GM23338 (cell line): Measurements from ENCODE around the gene APOL5. TPM values are rescaled to one million over a fixed set of nuclear protein-coding genes. Genes with fewer than 3 reads are reported as not detected.

Source experiments
- ATAC-seq: fragments of 200-7000 bp; cut with Tn5 transposase; 3 replicates; pipeline ENCODE4 v1.9.1; 2020
- DNase-seq: peaks from one replicate; pipeline ENCODE4 v3.0.0-alpha.2; 2015; ENCODE audit warnings: low spot score
- H2AFZ ChIP-seq: fragments of 200-600 bp; sonication (generic); 2 replicates; pipeline ENCODE4 v1.8.0; 2016; ENCODE audit warnings: antibody characterized with exemption, mild to moderate bottlenecking, moderate library complexity
- H3F3A ChIP-seq: fragments of 200-600 bp; sonication (generic); replicated peaks from 2 replicates; pipeline ENCODE4 v1.8.0; 2017; ENCODE audit warnings: antibody characterized with exemption, mixed run types, low read depth
- H3K27ac ChIP-seq: fragments of 200-600 bp; sonication (generic); 2 replicates; pipeline ENCODE4 v1.6.1; 2016; ENCODE audit warnings: low read depth
- H3K27me3 ChIP-seq: fragments of 200-600 bp; sonication (generic); 2 replicates; pipeline ENCODE4 v1.8.0; 2016; ENCODE audit warnings: mild to moderate bottlenecking, mixed run types, moderate library complexity; ENCODE audit not compliant: insufficient read depth
- H3K36me3 ChIP-seq: fragments of 200-600 bp; sonication (generic); 2 replicates; pipeline ENCODE4 v1.8.0; 2016; ENCODE audit warnings: mild to moderate bottlenecking; ENCODE audit not compliant: insufficient read depth
- H3K4me1 ChIP-seq: fragments of 200-600 bp; sonication (generic); 2 replicates; pipeline ENCODE4 v1.8.0; 2016; ENCODE audit warnings: mild to moderate bottlenecking, moderate library complexity; ENCODE audit not compliant: insufficient read depth
- H3K4me2 ChIP-seq: fragments of 200-600 bp; sonication (generic); 2 replicates; pipeline ENCODE4 v1.7.1; 2017; ENCODE audit warnings: mixed run types
- H3K4me3 ChIP-seq: fragments of 200-600 bp; sonication (generic); 2 replicates; pipeline ENCODE4 v1.6.1; 2016; ENCODE audit warnings: mixed run types
- H3K79me2 ChIP-seq: fragments of 200-600 bp; sonication (generic); replicated peaks from 2 replicates; pipeline ENCODE4 v1.8.0; 2017; ENCODE audit warnings: mild to moderate bottlenecking; ENCODE audit not compliant: insufficient read depth
- H3K9me2 ChIP-seq: fragments of 200-600 bp; sonication (generic); 2 replicates; pipeline ENCODE4 v1.8.0; 2017; ENCODE audit not compliant: insufficient read depth
- H4K20me1 ChIP-seq: fragments of 200-600 bp; sonication (generic); replicated peaks from 2 replicates; pipeline ENCODE4 v1.8.0; 2017; ENCODE audit warnings: mild to moderate bottlenecking; ENCODE audit not compliant: insufficient read depth
- H3K27ac Mint-ChIP-seq: 2 replicates; pipeline ENCODE4 v1.8.0; 2020; ENCODE audit warnings: inconsistent platforms, mild to moderate bottlenecking, moderate library complexity, mixed read lengths
- H3K27me3 Mint-ChIP-seq: 3 replicates; pipeline ENCODE4 v1.8.0; 2022; ENCODE audit warnings: low read depth, mild to moderate bottlenecking, moderate library complexity, mixed read lengths, inconsistent platforms; ENCODE audit not compliant: insufficient read depth, poor library complexity
- H3K36me3 Mint-ChIP-seq: 3 replicates; pipeline ENCODE4 v1.8.0; 2021; ENCODE audit warnings: low read depth, mild to moderate bottlenecking, inconsistent platforms, moderate library complexity, mixed read lengths
- H3K4me1 Mint-ChIP-seq: 3 replicates; pipeline ENCODE4 v1.8.0; 2020; ENCODE audit warnings: mild to moderate bottlenecking, inconsistent platforms, mixed read lengths
- H3K4me3 Mint-ChIP-seq: 3 replicates; pipeline ENCODE4 v1.8.0; 2021; ENCODE audit warnings: moderate library complexity, mild to moderate bottlenecking, inconsistent platforms, mixed read lengths
- H3K9me3 Mint-ChIP-seq: 3 replicates; pipeline ENCODE4 v1.8.0; 2020; ENCODE audit warnings: moderate library complexity, mild to moderate bottlenecking, inconsistent platforms, mixed read lengths
- CREB1 ChIP-seq: fragments of 250-450 bp; sonication (Bioruptor Pico); IDR thresholded peaks from 2 replicates; pipeline ENCODE4 v1.5.0; 2020; ENCODE audit warnings: low read depth, mild to moderate bottlenecking, moderate library complexity
- EZH2 ChIP-seq: fragments of 200-600 bp; sonication (generic); IDR thresholded peaks from one replicate; pipeline ENCODE4 v1.8.0; 2017; ENCODE audit warnings: antibody characterized with exemption, mild to moderate bottlenecking, low read depth; ENCODE audit not compliant: unreplicated experiment
- EZH2phosphoT487 ChIP-seq: fragments of 200-600 bp; sonication (generic); IDR thresholded peaks from one replicate; pipeline ENCODE4 v1.8.1; 2018; ENCODE audit warnings: antibody characterized with exemption; ENCODE audit not compliant: unreplicated experiment
- JUNB ChIP-seq: IDR thresholded peaks from one replicate; pipeline ENCODE4 v1.6.1; 2016; ENCODE audit warnings: antibody characterized with exemption; ENCODE audit not compliant: unreplicated experiment
- NANOG ChIP-seq: IDR thresholded peaks from 2 replicates; pipeline ENCODE4 v1.6.1; 2016; ENCODE audit warnings: antibody characterized with exemption, borderline replicate concordance
- POLR2AphosphoS5 ChIP-seq: IDR thresholded peaks from 2 replicates; pipeline ENCODE4 v1.6.1; 2016; ENCODE audit warnings: antibody characterized with exemption, low read depth
- STAT1 ChIP-seq: IDR thresholded peaks from one replicate; pipeline ENCODE4 v1.6.1; 2016; ENCODE audit warnings: antibody characterized with exemption; ENCODE audit not compliant: unreplicated experiment
- ZNF114 ChIP-seq: fragments of 250-450 bp; sonication (Bioruptor Pico); IDR thresholded peaks from 2 replicates; pipeline ENCODE4 v1.5.0; 2020; ENCODE audit warnings: mild to moderate bottlenecking, moderate library complexity
- ZNF331 ChIP-seq: fragments of 250-450 bp; sonication (Bioruptor Pico); IDR thresholded peaks from 2 replicates; pipeline ENCODE4 v1.5.0; 2020; ENCODE audit warnings: low read depth, mild to moderate bottlenecking, moderate library complexity
- polyA plus RNA-seq: library from polyadenylated mRNA; unstranded; fragments of >200 nt; fragmentation: Nextera tagmentation; extraction: Ambion mirVana; gene quantifications from 2 replicates; pipeline ENCODE4 v1.2.1, GENCODE V29; 2016
- total RNA-seq: library from RNA; depleted of rRNA; stranded (reverse); fragments of >200 nt; shearing (Covaris generic); gene quantifications from 2 replicates; pipeline ENCODE4 v1.2.3, GENCODE V29; 2014
- TF ChIP-seq, protein P1 (sequence below): IDR thresholded peaks from 2 replicates; pipeline ENCODE4 v1.6.1; 2016; ENCODE audit warnings: antibody characterized with exemption
- TF ChIP-seq, protein P2 (sequence below), 2 experiments: fragments of 200-600 bp in 1 of 2; sonication (generic) in 1 of 2; conservative IDR thresholded peaks; 2 replicates each; pipeline versions ENCODE4 v1.5.1 to v1.6.1; 2016 to 2017; ENCODE audit warnings: antibody characterized with exemption in 2 of 2, low read depth in 2 of 2, mild to moderate bottlenecking in 2 of 2, moderate library complexity in 1 of 2
- TF ChIP-seq, protein P3 (sequence below): fragments of 250-450 bp; sonication (Bioruptor Pico); IDR thresholded peaks from 2 replicates; pipeline ENCODE4 v1.5.0; 2020; ENCODE audit warnings: mild to moderate bottlenecking, moderate library complexity
- TF ChIP-seq, protein P4 (sequence below): IDR thresholded peaks from one replicate; pipeline ENCODE4 v1.6.1; 2018; ENCODE audit warnings: antibody characterized with exemption; ENCODE audit not compliant: unreplicated experiment

APOL5 gene
- total and polyA plus RNA-seq, 2 experiments from 2014 or later = not detected

DNA sequence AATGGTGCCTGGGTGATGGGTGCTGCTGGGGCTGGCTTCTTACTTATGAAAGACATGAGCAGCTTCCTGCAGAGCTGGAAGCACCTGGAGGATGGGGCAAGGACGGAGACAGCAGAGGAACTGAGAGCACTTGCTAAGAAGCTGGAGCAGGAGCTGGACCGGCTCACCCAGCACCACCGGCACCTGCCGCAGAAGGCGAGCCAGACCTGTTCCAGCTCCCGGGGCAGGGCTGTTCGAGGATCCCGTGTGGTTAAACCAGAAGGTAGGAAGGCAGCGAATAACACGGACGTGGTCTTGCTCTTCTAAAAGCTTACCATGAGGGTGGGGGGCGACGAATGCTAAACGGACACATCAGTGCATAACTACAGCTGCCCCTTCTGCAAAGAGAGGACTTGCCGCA is 9.3 kb downstream of the APOL5 start:
- Histone ChIP-seq H2AFZ (no peak overlapping the region), H3K4me1 (no peaks in the 10 kb centered on the region), H3K36me3 (no peaks in the 10 kb centered on the region), H4K20me1 (no peaks in the 10 kb centered on the region), H3K4me2 (no peak overlapping the region), H3K27me3 (no peaks in the 10 kb centered on the region), H3K9me2 (no peaks in the 10 kb centered on the region), H3K79me2 (no peaks in the 10 kb centered on the region), H3K27ac (no peak overlapping the region), H3F3A (no peaks in the 10 kb centered on the region), H3K4me3 (no peak overlapping the region)
- H3K4me1 Mint-ChIP-seq = peaks cover 8% of the 10 kb centered on the region; the same call in 1 of the 3 replicates
- no peaks in the 10 kb centered on the region for H3K36me3 Mint-ChIP-seq
- no peak overlapping the region for H3K4me3 Mint-ChIP-seq
- H3K27ac Mint-ChIP-seq = no peak overlapping the region
- no peak for DNase-seq
- peaks cover 3% of the 10 kb centered on the region for H3K27me3 Mint-ChIP-seq
- H3K9me3 Mint-ChIP-seq = no peaks in the 10 kb centered on the region
- no peak for ATAC-seq
- TF ChIP-seq EZH2 (no peak), CREB1 (CRISPR knock-in tag) (no peak), JUNB (no peak), POLR2AphosphoS5 (no peak), EZH2phosphoT487 (no peak), ZNF331 (CRISPR knock-in tag) (no peak), NANOG (no peak), ZNF114 (CRISPR knock-in tag) (no peak), STAT1 (no peak)
- TF ChIP-seq, protein P1, sequence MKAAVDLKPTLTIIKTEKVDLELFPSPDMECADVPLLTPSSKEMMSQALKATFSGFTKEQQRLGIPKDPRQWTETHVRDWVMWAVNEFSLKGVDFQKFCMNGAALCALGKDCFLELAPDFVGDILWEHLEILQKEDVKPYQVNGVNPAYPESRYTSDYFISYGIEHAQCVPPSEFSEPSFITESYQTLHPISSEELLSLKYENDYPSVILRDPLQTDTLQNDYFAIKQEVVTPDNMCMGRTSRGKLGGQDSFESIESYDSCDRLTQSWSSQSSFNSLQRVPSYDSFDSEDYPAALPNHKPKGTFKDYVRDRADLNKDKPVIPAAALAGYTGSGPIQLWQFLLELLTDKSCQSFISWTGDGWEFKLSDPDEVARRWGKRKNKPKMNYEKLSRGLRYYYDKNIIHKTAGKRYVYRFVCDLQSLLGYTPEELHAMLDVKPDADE = no peak
- TF ChIP-seq, protein P2, sequence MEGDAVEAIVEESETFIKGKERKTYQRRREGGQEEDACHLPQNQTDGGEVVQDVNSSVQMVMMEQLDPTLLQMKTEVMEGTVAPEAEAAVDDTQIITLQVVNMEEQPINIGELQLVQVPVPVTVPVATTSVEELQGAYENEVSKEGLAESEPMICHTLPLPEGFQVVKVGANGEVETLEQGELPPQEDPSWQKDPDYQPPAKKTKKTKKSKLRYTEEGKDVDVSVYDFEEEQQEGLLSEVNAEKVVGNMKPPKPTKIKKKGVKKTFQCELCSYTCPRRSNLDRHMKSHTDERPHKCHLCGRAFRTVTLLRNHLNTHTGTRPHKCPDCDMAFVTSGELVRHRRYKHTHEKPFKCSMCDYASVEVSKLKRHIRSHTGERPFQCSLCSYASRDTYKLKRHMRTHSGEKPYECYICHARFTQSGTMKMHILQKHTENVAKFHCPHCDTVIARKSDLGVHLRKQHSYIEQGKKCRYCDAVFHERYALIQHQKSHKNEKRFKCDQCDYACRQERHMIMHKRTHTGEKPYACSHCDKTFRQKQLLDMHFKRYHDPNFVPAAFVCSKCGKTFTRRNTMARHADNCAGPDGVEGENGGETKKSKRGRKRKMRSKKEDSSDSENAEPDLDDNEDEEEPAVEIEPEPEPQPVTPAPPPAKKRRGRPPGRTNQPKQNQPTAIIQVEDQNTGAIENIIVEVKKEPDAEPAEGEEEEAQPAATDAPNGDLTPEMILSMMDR (conservative IDR thresholded peaks at IDR 0.05; ENCODE audit: low read depth in 2 of 2) = no peak
- TF ChIP-seq, protein P3, sequence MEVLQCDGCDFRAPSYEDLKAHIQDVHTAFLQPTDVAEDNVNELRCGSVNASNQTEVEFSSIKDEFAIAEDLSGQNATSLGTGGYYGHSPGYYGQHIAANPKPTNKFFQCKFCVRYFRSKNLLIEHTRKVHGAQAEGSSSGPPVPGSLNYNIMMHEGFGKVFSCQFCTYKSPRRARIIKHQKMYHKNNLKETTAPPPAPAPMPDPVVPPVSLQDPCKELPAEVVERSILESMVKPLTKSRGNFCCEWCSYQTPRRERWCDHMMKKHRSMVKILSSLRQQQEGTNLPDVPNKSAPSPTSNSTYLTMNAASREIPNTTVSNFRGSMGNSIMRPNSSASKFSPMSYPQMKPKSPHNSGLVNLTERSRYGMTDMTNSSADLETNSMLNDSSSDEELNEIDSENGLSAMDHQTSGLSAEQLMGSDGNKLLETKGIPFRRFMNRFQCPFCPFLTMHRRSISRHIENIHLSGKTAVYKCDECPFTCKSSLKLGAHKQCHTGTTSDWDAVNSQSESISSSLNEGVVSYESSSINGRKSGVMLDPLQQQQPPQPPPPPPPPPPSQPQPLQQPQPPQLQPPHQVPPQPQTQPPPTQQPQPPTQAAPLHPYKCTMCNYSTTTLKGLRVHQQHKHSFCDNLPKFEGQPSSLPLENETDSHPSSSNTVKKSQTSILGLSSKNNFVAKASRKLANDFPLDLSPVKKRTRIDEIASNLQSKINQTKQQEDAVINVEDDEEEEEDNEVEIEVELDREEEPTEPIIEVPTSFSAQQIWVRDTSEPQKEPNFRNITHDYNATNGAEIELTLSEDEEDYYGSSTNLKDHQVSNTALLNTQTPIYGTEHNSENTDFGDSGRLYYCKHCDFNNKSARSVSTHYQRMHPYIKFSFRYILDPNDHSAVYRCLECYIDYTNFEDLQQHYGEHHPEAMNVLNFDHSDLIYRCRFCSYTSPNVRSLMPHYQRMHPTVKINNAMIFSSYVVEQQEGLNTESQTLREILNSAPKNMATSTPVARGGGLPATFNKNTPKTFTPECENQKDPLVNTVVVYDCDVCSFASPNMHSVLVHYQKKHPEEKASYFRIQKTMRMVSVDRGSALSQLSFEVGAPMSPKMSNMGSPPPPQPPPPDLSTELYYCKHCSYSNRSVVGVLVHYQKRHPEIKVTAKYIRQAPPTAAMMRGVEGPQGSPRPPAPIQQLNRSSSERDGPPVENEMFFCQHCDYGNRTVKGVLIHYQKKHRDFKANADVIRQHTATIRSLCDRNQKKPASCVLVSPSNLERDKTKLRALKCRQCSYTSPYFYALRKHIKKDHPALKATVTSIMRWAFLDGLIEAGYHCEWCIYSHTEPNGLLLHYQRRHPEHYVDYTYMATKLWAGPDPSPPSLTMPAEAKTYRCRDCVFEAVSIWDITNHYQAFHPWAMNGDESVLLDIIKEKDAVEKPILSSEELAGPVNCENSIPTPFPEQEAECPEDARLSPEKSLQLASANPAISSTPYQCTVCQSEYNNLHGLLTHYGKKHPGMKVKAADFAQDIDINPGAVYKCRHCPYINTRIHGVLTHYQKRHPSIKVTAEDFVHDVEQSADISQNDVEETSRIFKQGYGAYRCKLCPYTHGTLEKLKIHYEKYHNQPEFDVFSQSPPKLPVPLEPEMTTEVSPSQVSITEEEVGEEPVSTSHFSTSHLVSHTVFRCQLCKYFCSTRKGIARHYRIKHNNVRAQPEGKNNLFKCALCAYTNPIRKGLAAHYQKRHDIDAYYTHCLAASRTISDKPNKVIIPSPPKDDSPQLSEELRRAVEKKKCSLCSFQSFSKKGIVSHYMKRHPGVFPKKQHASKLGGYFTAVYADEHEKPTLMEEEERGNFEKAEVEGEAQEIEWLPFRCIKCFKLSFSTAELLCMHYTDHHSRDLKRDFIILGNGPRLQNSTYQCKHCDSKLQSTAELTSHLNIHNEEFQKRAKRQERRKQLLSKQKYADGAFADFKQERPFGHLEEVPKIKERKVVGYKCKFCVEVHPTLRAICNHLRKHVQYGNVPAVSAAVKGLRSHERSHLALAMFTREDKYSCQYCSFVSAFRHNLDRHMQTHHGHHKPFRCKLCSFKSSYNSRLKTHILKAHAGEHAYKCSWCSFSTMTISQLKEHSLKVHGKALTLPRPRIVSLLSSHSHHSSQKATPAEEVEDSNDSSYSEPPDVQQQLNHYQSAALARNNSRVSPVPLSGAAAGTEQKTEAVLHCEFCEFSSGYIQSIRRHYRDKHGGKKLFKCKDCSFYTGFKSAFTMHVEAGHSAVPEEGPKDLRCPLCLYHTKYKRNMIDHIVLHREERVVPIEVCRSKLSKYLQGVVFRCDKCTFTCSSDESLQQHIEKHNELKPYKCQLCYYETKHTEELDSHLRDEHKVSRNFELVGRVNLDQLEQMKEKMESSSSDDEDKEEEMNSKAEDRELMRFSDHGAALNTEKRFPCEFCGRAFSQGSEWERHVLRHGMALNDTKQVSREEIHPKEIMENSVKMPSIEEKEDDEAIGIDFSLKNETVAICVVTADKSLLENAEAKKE (CRISPR knock-in tag) = no peak
- TF ChIP-seq, protein P4, sequence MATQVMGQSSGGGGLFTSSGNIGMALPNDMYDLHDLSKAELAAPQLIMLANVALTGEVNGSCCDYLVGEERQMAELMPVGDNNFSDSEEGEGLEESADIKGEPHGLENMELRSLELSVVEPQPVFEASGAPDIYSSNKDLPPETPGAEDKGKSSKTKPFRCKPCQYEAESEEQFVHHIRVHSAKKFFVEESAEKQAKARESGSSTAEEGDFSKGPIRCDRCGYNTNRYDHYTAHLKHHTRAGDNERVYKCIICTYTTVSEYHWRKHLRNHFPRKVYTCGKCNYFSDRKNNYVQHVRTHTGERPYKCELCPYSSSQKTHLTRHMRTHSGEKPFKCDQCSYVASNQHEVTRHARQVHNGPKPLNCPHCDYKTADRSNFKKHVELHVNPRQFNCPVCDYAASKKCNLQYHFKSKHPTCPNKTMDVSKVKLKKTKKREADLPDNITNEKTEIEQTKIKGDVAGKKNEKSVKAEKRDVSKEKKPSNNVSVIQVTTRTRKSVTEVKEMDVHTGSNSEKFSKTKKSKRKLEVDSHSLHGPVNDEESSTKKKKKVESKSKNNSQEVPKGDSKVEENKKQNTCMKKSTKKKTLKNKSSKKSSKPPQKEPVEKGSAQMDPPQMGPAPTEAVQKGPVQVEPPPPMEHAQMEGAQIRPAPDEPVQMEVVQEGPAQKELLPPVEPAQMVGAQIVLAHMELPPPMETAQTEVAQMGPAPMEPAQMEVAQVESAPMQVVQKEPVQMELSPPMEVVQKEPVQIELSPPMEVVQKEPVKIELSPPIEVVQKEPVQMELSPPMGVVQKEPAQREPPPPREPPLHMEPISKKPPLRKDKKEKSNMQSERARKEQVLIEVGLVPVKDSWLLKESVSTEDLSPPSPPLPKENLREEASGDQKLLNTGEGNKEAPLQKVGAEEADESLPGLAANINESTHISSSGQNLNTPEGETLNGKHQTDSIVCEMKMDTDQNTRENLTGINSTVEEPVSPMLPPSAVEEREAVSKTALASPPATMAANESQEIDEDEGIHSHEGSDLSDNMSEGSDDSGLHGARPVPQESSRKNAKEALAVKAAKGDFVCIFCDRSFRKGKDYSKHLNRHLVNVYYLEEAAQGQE = no peak
